Occipital lobe (tissue), 2 donors: ENCODE results near the gene OGFOD2. TPM values are rescaled to one million over a fixed set of nuclear protein-coding genes. Genes with fewer than 3 reads are reported as not detected.

Experiments
- DNase-seq: peaks from one replicate; lab custom pipeline; 2025; lab: John Stamatoyannopoulos, UW
- total RNA-seq: library from RNA; depleted of rRNA; stranded (reverse); fragments of >200 nt; gene quantifications from one replicate; pipeline ENCODE4 v1.2.3, GENCODE V29; 2014

The OGFOD2 gene
- total RNA-seq, 1 donor from 2014 or later: 3.3 TPM

DNA sequence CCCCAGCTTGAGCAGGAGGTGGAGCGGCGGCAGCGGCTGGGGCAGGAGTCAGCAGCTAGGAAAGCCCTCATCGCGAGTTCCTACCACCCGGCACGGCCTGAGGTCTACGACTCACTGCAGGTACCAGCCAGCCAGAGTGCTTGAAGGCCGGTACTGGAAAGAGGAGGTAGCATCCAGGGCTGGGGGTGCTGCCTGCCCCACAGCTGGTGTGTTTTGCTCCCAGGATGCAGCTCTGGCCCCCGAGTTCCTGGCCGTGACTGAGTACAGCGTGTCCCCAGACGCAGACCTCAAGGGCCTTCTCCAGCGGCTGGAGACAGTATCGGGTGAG lies 1.6 kb downstream of the OGFOD2 start:
- DNase-seq: no peak

DNA sequence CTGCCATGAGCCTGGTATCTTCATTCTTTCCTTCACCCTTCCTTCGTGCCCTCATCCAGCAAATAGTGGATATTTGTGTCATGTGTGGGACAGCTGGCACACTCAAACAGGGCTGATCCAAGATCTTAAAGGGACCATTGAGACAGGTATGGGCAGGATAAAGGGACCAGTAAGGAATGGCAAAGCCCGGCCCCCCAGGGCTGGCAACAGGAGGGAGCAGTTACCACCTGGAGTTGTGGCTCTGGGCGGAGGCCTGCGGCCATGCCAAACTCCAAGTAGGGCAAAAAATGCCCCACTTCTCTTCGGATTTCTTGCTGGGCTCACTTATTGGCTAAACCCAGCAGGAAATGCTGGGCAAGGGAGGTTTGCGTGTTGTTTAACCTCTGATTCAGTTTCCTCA lies 2.1 kb downstream of the OGFOD2 start:
- no peak for DNase-seq

DNA sequence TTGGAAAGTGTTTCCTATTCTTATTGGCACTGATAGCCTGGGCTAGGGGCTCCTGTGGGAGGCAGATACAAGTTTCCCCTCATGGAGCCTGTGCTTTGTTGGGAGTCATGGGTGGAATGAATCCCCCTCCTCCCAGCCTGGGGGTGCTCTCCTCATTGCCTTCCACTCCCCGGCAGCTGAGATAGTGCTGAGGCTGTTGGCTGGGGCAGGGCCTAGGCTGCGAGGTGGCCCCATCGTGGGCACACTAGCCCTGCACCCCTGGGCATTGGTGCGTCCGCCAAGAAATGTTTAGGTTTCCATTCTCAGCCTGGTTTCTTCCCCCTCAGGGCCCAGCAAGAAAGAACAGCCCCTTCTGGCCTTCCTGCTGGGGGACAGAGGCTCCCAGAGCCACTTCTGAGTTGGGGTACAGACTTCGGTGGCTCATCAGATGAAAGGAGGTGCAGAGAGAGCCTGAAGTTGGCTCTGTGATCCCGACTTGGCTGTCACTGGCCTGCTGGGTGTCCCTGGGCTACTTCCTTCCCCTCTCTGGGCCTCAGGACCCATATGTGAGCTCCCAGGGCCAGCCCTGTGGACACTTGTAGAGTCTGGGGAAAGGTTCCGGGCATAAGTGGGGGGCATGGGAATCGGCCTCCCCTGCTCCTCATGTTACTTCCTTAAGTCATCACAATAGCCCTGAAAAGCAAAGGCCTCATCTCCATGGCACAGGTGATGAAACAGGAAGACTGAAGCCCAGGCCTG lies 2.8 kb downstream of the OGFOD2 start:
- DNase-seq: no peak

DNA sequence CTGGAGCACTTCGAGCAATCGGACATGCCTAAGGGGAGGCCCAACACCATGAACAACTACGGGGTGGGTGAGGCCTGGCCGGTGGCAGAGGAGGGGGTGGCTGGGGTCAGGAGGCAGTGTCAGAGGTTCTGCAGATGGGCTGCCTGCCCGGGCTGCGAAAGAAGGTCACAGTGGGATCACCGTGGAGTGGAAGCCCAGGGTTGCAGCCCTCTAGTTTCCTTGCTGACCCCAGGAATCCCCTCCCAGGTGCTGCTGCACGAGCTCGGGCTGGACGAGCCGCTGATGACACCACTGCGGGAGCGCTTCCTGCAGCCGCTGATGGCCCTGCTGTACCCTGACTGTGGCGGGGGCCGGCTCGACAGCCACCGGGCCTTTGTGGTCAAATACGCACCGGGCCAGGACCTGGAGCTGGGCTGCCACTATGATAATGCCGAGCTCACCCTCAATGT lies 3.5 kb downstream of the OGFOD2 start:
- no peak for DNase-seq

DNA sequence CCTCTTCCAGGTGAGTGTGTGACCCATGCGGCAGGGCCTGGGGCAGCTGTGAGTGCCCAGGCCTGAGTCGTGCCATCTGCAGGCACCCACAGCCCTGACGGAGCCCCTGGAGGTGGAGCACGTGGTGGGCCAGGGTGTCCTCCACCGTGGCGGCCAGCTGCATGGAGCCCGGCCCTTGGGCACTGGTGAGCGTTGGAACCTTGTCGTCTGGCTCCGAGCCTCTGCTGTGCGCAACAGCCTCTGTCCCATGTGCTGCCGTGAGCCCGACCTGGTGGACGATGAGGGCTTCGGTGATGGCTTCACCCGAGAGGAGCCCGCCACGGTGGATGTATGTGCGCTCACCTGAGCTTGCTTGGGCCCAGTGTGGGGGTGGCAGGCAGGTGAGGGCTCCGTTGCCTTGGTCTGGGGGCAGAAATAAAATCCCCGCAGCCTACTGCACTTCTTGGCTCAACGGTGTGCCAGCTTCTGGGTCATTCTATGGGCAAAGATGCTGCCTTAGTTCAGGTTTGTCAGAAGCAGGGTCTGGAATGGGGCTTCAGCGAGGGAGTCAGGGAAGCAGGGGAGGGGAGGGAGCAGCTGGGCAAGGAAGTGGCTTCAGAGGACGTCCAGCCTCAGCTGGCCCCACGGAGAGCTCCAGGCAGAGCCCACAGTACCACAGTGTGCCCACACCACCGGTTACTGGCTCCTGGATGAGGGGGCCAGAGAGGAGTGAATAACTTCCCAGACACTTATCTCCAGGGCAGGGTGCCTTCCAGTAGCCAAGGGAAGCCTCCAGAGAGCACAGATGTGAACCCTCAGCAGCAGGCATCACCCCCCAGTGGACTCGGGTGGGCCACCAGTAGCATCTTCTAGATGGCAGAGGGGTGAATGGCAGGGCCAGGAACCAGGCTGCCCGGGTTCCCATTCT lies 4.2 kb downstream of the OGFOD2 start:
- no peak for DNase-seq

DNA sequence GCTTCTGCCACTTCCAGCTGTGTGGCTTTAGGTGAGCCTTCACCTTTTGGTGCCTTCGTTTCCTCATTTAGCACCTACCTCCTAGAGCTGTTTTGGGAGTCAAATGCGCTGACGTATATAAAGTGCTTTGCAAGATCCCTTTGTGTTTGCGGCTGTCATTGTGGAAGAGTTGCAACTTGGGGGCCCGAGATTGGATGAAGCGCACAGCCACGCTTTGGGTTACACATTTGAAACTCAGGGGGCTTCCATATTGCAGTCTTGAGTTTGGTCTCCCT lies 4.8 kb downstream of the OGFOD2 start:
- no peak for DNase-seq

DNA sequence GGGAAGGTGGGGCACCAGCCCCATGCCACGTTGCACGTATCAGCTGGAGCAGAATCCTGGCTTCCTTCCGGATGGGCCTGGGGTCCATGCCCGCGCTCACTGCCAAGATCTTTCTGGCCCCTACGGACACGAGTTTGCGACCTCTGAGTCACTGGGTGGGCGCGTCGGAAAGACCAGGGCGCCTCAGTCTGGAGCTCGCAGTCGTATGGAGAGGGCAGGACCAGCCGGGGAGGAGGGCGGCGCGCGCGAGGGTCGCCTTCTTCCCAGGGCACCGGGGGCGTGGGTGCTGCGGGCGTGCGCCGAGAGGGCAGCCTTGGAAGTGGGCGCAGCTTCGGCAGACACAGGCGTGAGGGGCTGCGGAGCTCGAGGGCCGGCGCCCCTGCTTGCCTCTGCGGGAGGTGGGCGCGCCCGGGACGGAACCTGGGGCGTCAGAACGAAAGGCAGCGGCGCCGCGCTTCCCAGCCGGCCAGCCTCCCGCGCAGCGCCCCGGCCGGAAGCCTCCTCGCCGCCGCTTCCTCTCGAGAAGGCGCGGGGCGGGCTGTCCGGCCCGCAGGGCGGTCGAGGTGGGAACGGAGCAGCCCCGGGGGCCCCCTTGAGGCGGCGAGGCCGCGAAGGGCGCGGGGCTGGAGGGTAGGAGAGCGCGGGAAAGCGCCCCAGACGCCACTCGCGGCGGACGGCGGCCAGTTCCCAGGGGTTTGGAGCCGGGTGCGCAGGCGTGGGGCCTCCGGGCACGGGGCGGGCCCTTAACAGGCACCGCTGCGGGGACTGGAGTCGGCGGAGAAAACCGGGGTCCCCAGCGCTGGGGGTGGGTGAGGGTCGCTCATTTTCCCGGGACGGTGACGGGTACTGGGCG lies 5.4 kb downstream of the OGFOD2 start, which contains the start of gene ARL6IP4:
ARL6IP4 (plus strand) TSS at position 499 of the 853 bp plus-strand sequence. CDS start 459 bp downstream, outside the sequence.
- peak; percentile 50 for DNase-seq

DNA sequence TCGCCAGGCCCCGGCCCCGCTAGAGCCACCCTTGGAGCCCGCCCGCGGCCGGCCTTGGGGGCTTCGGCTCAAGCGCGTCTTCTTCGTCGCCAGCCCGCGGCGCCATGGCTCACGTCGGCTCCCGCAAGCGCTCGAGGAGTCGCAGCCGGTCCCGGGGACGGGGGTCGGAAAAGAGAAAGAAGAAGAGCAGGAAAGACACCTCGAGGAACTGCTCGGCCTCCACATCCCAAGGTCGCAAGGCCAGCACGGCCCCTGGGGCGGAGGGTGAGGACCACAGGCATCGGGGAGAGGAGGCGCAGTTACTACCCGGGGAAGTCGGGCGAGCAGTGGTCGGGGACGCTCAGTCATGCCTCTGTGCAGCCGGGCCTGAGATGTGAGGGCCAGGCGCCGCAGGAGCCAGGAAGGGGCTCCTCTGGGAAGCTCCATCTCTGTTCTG lies 6.0 kb downstream of the OGFOD2 start:
- no peak for DNase-seq

DNA sequence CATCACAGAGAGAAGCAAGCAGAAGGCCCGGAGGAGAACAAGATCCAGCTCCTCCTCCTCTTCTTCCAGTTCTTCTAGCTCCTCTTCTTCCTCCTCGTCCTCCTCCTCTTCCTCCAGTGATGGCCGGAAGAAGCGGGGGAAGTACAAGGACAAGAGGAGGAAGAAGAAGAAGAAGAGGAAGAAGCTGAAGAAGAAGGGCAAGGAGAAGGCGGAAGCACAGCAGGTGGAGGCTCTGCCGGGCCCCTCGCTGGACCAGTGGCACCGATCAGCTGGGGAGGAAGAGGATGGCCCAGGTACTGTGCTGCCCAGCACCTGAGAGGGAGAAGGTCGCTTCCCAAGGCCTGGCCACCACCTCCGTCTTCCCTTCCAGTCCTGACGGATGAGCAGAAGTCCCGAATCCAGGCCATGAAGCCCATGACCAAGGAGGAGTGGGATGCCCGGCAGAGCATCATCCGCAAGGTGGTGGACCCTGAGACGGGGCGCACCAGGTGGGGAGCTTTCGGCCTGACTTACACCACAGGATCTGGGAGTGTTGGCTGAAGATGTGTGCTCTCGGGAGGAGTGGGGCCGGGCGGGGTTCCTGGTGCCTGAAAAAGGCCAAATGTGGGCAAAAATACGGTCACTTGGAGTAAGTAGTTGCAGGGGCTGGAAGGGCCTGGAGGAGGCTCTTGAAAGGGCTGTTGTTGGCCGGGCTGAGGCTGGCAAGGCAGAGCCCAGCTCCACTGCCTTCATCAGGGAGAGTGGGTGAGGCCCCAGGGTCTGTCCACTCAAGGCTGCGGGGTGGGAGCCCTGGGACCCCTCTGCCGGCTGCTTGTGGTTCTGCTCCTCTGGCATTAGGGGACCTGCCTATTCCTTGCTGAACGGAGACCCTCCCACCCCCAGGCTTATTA lies 6.8 kb downstream of the OGFOD2 start:
- no peak for DNase-seq

DNA sequence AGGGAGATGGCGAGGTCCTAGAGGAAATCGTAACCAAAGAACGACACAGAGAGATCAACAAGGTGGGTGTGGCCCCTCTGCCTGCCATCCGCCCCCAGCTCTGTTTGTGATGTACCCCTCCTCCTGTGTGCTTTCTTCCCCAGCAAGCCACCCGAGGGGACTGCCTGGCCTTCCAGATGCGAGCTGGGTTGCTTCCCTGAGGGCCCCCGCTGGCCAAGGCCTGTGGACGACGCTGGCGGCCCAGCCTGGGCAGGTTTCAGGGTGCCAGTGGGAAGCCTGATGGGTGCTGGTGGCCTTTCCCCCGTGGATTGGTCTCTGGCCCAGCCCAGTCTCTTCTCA lies 7.4 kb downstream of the OGFOD2 start:
- DNase-seq: no peak

DNA sequence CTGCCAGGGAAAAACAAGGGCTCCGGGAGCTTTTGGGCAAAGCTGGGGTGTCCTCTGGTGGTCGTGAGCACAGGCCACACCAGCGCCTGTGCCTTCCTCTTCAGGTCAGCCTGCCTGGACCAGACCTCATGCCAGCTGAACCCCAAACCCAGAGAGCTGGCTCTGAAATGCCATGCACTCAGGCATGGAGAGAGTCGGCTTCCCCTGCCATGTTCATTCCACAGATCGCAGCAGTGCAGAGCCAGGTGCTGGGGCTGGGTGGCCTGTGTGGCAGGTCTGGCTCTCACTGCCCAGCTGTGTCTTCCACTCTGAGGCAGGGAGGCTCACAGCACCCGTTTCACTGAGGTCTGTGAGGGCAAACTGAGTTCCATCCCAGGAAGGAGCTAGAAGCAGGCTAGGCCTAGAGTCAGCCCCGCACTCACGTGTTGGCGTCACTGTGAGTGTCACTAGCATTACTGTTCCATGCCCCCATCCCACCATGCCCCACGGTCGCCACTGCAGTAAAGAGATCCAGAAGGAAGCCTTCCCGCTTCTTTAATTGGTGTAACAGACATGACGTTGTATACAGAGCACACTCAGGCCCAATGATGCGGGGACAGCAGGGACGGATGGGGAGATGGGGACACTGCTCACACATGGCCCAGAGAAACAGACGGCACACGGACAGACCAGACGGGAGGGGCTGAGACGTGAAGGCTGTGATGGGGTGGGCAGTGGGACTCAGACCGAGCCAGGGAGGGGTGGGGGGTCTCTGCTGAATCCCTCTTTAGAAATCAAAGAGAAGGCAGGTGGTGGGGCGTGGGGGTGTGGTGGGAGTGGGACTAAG lies 8.1 kb downstream of the OGFOD2 start:
- DNase-seq: peak; percentile 27

DNA sequence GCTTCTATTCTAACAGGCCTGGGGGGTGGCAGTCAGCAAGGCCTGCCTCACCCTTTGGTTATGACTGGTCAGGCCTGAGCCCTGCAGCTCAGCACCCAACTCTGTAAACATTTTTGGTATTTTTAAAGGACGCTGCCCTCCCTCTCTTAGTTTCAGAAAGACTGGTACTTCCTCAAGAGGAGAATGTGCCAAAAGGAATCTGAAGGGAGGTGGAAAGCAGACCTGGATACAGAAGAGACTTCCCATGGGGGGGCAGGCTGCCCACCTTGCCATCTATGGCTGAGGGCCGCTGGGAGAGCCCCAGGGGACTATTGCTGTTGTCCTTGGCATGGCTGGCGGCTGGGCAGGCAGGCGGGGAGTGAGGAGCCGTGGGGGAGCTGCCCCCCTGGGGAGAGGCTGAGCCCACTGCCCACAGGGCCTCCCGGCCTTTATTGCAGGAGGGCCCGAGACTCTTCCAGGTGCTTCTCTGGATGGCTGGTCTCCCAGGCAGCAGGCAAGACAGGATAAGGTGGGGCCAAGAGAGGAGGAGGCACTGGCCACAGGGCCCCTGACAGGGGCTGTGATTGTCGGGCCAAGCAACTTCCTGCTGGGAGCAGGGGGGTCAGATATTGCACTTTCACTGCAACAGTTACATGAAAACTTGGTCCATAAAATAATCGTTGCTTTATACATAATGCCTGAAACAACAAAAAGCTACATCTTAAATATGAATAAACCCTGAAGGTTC lies 8.9 kb downstream of the OGFOD2 start:
- no peak for DNase-seq

DNA sequence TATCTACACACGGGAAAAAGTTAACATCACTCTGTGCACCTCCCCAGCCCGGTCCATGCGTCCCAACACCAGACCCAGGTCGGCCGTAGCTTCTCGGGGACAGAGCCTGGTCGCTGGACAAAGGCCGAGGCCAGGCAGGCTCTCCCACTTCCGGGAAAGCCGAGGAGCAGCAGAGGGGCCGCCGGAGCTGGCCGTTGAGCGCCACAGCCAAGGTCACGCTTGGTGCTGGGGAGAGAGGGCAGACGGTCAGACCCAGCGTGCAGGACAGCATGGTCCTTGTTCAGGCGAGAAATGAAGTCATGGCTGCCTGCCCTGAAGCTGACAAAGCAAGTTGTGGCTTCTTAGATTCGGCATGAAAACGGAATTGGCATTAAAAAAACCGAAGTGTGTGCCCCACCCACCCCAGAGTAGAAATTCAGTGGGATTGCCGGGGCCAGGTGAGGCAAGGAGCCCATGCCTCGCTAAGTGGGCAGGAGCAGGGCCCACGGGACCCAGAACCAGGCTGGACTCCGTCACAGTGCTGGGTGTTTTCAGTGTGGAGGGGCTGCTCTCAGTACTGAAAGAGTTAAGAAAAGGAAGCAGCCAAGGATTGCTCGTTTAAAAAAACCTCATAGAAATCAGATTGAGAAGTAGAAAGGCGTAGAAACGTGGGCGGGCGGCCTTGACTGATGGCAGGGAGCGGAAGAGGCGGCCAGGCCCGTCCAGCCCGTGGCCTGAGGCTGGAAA lies 9.7 kb downstream of the OGFOD2 start:
- no peak for DNase-seq

DNA sequence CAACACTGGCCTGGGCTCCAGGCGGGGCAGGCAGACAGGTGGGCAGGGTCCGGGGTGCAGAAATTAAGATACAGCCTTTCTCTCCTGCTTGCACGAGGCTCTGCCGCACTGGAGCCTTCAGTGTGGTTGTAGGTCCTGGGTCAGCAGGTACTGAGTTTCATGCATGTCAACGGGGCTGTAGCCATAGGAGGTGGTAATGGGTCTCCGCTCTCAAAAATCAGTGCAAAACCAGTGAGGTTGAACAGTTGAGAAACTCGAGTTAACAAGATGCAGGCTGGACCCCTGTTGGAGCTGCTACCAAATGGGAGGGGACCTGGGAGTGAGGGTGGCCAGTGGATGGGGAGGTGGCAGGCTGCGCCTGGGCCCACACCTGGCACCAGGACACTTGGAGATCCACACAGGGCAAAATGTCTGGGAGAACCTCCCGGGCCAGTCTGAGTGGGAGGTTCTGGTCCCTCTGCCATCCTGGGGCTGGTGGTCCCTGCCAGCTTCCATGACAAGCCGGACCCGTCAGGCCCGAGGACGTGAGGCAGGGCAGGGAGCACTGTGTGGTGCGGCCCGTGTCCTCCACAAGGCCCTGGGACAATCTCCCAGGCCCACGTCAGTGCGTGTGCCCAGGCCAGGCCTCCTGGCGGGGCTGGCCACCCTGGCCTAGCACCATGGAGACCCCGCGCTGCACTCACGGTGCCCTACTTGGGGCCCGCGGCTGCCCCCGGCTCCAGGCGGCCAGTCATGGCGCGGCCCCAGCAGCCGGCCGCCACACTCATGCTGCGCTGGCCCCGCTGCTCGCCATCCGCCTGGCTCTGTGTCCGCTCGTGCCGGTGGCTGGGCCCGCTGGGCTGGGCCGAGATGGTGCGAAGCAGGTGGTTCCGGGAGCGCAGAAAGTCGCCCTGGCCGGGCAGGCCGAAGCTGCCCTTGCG lies 10.6 kb downstream of the OGFOD2 start:
- no peak for DNase-seq

DNA sequence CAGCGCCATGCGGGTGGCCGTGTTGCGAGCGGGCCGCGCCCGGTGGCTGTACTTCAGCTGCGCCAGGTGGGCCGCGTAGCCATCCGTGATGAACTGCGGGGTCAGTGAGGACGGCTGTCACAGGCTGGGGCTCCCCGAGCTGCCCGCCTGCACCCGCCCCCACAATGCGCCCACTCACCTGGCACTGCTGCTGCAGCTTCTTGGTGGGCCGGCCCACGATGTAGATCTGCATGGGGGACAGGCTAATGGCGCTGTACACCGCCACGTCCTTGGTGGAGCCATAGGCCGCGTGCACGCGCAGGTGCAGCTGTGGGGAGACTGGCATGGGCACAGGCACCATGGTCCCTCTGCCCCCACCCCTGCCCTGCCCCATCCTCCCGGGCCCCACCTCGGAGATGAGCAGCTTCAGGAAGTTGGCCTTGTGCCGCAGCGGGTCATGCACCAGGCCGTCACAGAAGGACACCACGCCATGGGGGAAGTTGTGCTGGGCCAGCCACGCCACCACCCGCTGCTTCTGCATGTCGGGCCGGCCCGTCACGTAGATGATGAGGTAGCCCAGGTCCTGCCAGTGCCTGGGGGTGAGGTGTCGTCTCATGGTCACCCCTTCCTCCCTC lies 11.3 kb downstream of the OGFOD2 start:
- DNase-seq: no peak

DNA sequence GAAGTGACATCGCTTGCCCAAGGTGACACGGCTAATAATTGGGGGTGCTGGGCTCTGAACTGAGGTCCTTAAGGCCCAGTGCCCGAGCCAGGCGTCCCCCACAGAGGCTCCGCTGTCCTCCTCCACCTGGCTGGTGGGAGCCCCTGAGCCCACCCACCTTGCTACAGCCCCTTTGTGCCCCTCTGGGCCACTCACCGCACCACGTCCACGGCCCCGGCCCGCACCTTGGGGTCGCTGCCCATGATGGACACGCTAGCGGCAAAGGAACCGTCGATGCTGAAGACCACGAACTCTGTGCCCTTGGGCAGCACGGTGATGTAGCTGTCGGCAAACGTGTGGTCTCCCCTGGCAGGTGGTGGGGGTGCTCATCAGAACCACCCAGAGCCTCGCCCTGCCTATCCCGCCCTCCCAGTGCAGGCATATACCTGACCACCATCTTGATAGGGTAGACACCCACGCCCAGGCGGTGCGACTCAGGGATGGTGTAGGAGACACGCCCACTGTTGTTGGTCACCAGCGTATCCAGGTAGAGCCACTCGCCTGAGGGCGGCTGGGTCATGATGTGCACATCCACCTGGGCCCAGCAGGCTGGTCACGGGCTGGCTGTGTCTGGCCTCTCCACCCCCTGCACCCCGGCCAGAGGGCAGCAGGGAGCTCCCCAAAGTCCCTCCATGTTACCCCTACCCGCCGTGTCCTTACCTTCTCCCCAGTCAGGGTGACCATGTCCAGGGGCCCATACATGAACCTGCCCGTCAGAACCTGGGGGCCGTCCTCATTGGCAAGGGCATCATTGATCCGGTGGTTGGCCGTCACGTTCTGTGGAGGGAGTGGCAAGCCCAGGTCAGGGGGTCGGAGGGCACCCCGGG lies 12.3 kb downstream of the OGFOD2 start:
- DNase-seq: no peak
